Ishikawa (cell line): Measurements from ENCODE around the gene C16orf92.
A peak's percentile ranks its signal among the peaks of the same experiment; 100 is the strongest.

Source experiments
- CEBPB ChIP-seq: IDR thresholded peaks from 2 replicates; pipeline ENCODE4 v1.6.1; 2012
- CREB1 ChIP-seq: IDR thresholded peaks from 2 replicates; pipeline ENCODE4 v1.6.1; 2012; ENCODE audit warnings: low read depth
- EGR1 ChIP-seq: IDR thresholded peaks from 2 replicates; pipeline ENCODE4 v1.6.1; 2012
- EP300 ChIP-seq: IDR thresholded peaks from 2 replicates; pipeline ENCODE4 v1.6.1; 2012; ENCODE audit warnings: borderline replicate concordance
- FOXM1 ChIP-seq: IDR thresholded peaks from 2 replicates; pipeline ENCODE4 v1.6.1; 2012; ENCODE audit warnings: low read depth, borderline replicate concordance
- NFIC ChIP-seq: IDR thresholded peaks from 2 replicates; pipeline ENCODE4 v1.6.1; 2012
- RAD21 ChIP-seq: IDR thresholded peaks from 2 replicates; pipeline ENCODE4 v1.6.1; 2012; ENCODE audit warnings: low read depth
- TAF1 ChIP-seq: IDR thresholded peaks from 2 replicates; pipeline ENCODE4 v1.6.1; 2012; ENCODE audit warnings: low read depth, mild to moderate bottlenecking
- TCF12 ChIP-seq: IDR thresholded peaks from 2 replicates; pipeline ENCODE4 v1.6.1; 2012; ENCODE audit warnings: low read depth
- TEAD4 ChIP-seq: IDR thresholded peaks from 2 replicates; pipeline ENCODE4 v1.6.1; 2012
- USF1 ChIP-seq: IDR thresholded peaks from 2 replicates; pipeline ENCODE4 v1.6.1; 2012
- YY1 ChIP-seq: IDR thresholded peaks from 2 replicates; pipeline ENCODE4 v1.6.1; 2012; ENCODE audit warnings: low read depth
- ZBTB7A ChIP-seq: IDR thresholded peaks from 2 replicates; pipeline ENCODE4 v1.6.1; 2012; ENCODE audit warnings: low read depth
- TF ChIP-seq, protein P1 (sequence below): IDR thresholded peaks from 2 replicates; pipeline ENCODE4 v1.6.1; 2012
- TF ChIP-seq, protein P2 (sequence below): IDR thresholded peaks from 2 replicates; pipeline ENCODE4 v1.6.1; 2012; ENCODE audit warnings: low read depth, mild to moderate bottlenecking

Gene C16orf92

GRCh38 chr16:30030841-30031413 lies 7.9 kb downstream of the C16orf92 start, which contains the start of gene TLCD3B:
TLCD3B (minus strand) TSS chr16:30031271; CDS start chr16:30030527, 744 bp downstream.
- TF ChIP-seq USF1, result no peak
- TF ChIP-seq TEAD4, result no peak
- TF ChIP-seq, protein P1, sequence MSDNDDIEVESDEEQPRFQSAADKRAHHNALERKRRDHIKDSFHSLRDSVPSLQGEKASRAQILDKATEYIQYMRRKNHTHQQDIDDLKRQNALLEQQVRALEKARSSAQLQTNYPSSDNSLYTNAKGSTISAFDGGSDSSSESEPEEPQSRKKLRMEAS, result no peak
- TF ChIP-seq EP300, result no peak
- no peak for TF ChIP-seq CREB1
- TF ChIP-seq CEBPB, result no peak
- TF ChIP-seq NFIC, result no peak
- TF ChIP-seq, protein P2, sequence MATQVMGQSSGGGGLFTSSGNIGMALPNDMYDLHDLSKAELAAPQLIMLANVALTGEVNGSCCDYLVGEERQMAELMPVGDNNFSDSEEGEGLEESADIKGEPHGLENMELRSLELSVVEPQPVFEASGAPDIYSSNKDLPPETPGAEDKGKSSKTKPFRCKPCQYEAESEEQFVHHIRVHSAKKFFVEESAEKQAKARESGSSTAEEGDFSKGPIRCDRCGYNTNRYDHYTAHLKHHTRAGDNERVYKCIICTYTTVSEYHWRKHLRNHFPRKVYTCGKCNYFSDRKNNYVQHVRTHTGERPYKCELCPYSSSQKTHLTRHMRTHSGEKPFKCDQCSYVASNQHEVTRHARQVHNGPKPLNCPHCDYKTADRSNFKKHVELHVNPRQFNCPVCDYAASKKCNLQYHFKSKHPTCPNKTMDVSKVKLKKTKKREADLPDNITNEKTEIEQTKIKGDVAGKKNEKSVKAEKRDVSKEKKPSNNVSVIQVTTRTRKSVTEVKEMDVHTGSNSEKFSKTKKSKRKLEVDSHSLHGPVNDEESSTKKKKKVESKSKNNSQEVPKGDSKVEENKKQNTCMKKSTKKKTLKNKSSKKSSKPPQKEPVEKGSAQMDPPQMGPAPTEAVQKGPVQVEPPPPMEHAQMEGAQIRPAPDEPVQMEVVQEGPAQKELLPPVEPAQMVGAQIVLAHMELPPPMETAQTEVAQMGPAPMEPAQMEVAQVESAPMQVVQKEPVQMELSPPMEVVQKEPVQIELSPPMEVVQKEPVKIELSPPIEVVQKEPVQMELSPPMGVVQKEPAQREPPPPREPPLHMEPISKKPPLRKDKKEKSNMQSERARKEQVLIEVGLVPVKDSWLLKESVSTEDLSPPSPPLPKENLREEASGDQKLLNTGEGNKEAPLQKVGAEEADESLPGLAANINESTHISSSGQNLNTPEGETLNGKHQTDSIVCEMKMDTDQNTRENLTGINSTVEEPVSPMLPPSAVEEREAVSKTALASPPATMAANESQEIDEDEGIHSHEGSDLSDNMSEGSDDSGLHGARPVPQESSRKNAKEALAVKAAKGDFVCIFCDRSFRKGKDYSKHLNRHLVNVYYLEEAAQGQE, result no peak
- TF ChIP-seq YY1, result no peak
- TF ChIP-seq RAD21, result no peak

GRCh38 chr16:30031477-30031918 lies 8.5 kb downstream of the C16orf92 start:
- TF ChIP-seq CREB1 (no peak), USF1 (no peak), ZBTB7A (no peak), FOXM1 (no peak), EGR1 (no peak), EP300 (no peak), CEBPB (no peak), TEAD4 (no peak), TAF1 (no peak), YY1 (no peak)
- TF ChIP-seq, protein P1, result no peak

DNA sequence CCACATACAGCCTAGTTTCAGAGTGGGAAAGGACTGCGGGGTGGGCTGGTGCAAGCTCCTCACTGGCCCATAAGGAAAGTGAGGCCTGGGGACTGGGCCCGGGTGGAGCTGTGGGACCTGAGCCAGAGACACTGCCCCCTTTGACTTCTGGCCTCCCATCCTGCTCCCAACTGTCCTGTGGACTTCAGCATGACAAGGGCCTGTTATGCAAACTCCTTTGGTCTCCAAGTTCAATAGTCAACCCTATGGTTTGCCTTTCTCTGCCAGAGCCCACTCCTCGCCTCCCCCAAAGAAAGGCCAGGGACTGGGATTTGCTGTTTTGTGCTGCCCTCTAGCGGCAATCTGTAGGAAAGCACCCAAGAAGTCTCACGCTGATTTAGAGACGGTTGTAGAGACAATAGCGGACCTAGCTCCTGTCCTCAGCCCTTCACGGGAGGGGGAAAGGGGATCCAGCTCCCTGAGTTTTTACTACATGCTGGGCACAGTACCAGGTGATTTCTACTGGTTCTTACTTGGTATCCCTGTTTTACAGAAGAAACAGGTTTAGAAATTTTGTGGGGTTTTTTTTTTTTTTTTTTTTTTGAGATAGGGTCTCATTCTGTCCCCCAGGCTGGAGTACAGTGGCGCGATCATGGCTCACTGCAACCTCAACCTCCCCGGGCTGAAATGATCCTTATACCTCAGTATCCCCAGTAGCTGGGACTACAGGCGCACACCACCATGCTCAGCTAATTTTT lies 9.3 kb downstream of the C16orf92 start:
- TF ChIP-seq TCF12, result no peak
- TF ChIP-seq, protein P2, result peak; percentile 11; the same call in 1 of the 2 replicates
- TF ChIP-seq EP300, result no peak
- no peak for TF ChIP-seq CREB1
- no peak for TF ChIP-seq TEAD4
- no peak for TF ChIP-seq FOXM1
- TF ChIP-seq CEBPB, result no peak
- TF ChIP-seq ZBTB7A, result no peak
- TF ChIP-seq, protein P1, result no peak
- no peak for TF ChIP-seq TAF1
- TF ChIP-seq RAD21, result peak; percentile 91

GRCh38 chr16:30033270-30033669 lies 10.3 kb downstream of the C16orf92 start:
- TF ChIP-seq USF1 (no peak), TAF1 (no peak), YY1 (no peak), TCF12 (no peak), EP300 (no peak), NFIC (no peak), TEAD4 (no peak), ZBTB7A (no peak), EGR1 (no peak), RAD21 (no peak), CREB1 (no peak), FOXM1 (no peak), CEBPB (no peak)
- TF ChIP-seq, protein P2, result no peak
- TF ChIP-seq, protein P1, result no peak
